Germinal center (tissue), 1 donor: ENCODE measurements around the gene RAB8A.
"Not testable (repeated sequence)": the region's sequence is repeated elsewhere in the genome, so short reads cannot be mapped to it uniquely, and the experiment has no call there.

ENCODE experiments used
- DNase-seq: peaks from one replicate; pipeline ENCODE4 v3.0.0; 2012; ENCODE audit warnings: mixed read lengths, low spot score

The RAB8A gene

DNA sequence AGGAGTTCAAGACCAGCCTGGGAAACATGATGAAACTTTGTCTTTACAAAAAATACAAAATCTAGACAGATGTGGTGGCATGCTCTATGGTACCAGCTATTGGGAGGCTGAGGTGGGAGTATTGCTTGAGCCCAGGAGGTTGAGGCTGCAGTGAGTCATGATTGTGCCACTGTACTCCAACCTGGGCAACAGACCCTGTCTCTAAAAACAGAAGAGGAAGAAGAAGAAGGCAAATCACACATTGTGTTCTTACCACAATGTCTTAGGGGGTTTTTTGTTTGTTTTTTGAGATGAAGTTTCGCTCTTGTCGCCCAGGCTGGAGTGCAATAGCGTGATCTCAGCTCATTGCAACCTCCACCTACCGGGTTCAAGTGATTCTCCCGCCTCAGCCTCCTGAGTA lies 67.2 kb downstream of the RAB8A start:
- not testable (repeated sequence) for DNase-seq

DNA sequence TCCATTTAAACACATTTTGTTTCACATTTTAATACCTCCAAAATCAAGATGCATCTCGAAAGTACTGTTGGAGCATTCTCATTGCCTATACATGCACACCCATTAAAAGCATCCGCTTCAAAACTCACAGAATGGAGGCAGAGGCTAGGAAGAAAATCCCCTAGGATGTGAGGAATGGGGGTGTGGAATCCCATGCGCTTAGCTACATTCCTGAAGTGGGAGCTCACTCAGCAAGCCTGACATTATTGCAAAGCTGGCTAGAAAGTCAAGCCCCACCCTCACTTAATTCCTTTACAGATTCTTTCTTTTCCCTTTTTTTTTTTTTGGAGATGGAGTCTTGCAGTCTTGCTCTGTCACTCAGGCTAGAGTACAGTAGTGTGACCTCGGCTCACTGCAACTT lies 68.9 kb downstream of the RAB8A start:
- no peak for DNase-seq
